GM12891 (cell line): ENCODE results near the gene SRSF4.

Source experiments
- PAX5 ChIP-seq: IDR thresholded peaks from 2 replicates; pipeline ENCODE4 v1.6.1; 2011; ENCODE audit warnings: low read length, moderate library complexity, mild to moderate bottlenecking; ENCODE audit not compliant: insufficient read depth, severe bottlenecking
- POLR2A ChIP-seq: IDR thresholded peaks from 2 replicates; pipeline ENCODE4 v1.6.1; 2011; ENCODE audit warnings: low read depth, low read length, control low read depth
- POLR2AphosphoS5 ChIP-seq: IDR thresholded peaks from 2 replicates; pipeline ENCODE4 v1.6.1; 2011; ENCODE audit warnings: low read depth, low read length, control low read depth
- TAF1 ChIP-seq: IDR thresholded peaks from 2 replicates; pipeline ENCODE4 v1.6.1; 2011; ENCODE audit warnings: low read depth, low read length, control low read depth

DNA sequence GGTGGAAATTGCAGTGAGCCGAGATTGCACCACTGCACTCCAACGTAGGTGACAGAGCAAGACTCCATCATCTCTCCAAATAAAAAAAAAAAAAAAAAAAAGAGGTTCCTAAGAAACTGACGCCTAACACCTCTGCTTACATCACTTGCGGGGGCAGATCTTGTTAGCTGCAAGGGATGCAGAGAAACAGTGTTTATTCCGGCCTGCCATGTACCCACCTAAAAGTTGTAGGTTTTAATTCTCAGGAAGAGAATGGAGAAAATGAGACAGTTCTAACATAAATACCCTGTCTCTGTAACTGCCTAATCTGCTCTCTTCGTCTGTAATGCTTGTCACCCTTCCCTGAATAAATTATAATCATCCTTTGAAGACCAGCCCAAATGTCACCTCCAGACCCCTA is 9.0 kb upstream of the SRSF4 start:
- TF ChIP-seq POLR2AphosphoS5 (no peak), POLR2A (no peak), TAF1 (no peak), PAX5 (no peak)
